Neural cell (in vitro differentiated cells): ENCODE results near the gene NLRC3.
"Not testable (repeated sequence)": the region's sequence is repeated elsewhere in the genome, so short reads cannot be mapped to it uniquely, and the experiment has no call there.

ENCODE experiments used
- EP300 ChIP-seq: fragments of 450-650 bp; conservative IDR thresholded peaks from 2 replicates; pipeline ENCODE4 v1.6.1; 2014; ENCODE audit warnings: antibody characterized with exemption, mild to moderate bottlenecking, moderate library complexity; ENCODE audit not compliant: poor library complexity, severe bottlenecking
- EZH2 ChIP-seq: fragments of 200-600, 300-800 bp; shearing (Covaris generic), sonication (generic); IDR thresholded peaks from 2 replicates; pipeline ENCODE4 v1.6.1; 2014; ENCODE audit warnings: antibody characterized with exemption, low read length, borderline replicate concordance, mild to moderate bottlenecking; ENCODE audit not compliant: insufficient read depth, poor library complexity, severe bottlenecking
- MXI1 ChIP-seq: fragments of 450-650 bp; conservative IDR thresholded peaks from 2 replicates; pipeline ENCODE4 v1.6.1; 2014; ENCODE audit warnings: antibody characterized with exemption, mild to moderate bottlenecking; ENCODE audit not compliant: poor library complexity, severe bottlenecking
- POLR2AphosphoS5 ChIP-seq: IDR thresholded peaks from 2 replicates; pipeline ENCODE4 v1.6.1; 2012
- REST ChIP-seq: IDR thresholded peaks from 2 replicates; pipeline ENCODE4 v1.6.1; 2012; ENCODE audit warnings: borderline replicate concordance
- SMC3 ChIP-seq: fragments of 450-650 bp; conservative IDR thresholded peaks from 2 replicates; pipeline ENCODE4 v1.6.1; 2014; ENCODE audit warnings: antibody characterized with exemption, mild to moderate bottlenecking, moderate library complexity; ENCODE audit not compliant: poor library complexity
- TAF1 ChIP-seq: IDR thresholded peaks from 2 replicates; pipeline ENCODE4 v1.6.1; 2012; ENCODE audit warnings: low read depth
- TF ChIP-seq, protein P1 (sequence below): fragments of 450-650 bp; IDR thresholded peaks from 2 replicates; pipeline ENCODE4 v1.5.1; 2014; ENCODE audit warnings: antibody characterized with exemption, mild to moderate bottlenecking, moderate library complexity; ENCODE audit not compliant: poor library complexity, severe bottlenecking

DNA sequence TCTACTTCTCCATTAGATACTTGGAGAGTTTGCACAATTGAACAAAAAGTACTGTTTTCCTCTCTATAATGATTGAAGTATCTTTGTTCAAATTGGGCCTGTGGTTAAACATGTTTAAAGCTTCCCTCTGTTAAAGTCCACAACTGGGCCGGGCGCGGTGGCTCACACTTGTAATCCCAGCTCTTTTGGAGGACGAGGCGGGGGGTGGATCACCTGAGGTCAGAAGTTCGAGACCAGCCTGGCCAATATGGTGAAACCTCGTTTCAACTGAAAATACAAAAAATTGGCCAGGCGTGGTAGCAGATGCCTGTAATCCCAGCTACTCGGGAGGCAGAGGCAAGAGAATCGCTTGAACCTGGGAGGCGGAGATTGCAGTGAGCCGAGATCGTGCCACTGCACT lies 31.8 kb upstream of the NLRC3 start:
- not testable (repeated sequence) for TF ChIP-seq EP300, SMC3, REST, TAF1, MXI1, EZH2, POLR2AphosphoS5
- TF ChIP-seq, protein P1, sequence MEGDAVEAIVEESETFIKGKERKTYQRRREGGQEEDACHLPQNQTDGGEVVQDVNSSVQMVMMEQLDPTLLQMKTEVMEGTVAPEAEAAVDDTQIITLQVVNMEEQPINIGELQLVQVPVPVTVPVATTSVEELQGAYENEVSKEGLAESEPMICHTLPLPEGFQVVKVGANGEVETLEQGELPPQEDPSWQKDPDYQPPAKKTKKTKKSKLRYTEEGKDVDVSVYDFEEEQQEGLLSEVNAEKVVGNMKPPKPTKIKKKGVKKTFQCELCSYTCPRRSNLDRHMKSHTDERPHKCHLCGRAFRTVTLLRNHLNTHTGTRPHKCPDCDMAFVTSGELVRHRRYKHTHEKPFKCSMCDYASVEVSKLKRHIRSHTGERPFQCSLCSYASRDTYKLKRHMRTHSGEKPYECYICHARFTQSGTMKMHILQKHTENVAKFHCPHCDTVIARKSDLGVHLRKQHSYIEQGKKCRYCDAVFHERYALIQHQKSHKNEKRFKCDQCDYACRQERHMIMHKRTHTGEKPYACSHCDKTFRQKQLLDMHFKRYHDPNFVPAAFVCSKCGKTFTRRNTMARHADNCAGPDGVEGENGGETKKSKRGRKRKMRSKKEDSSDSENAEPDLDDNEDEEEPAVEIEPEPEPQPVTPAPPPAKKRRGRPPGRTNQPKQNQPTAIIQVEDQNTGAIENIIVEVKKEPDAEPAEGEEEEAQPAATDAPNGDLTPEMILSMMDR: not testable (repeated sequence)
